T-cell (primary cell): ENCODE measurements around the gene OXA1L. TPM values are rescaled to one million over a fixed set of nuclear protein-coding genes. Genes with fewer than 3 reads are reported as not detected.

Experiments used
- ATAC-seq, 4 experiments: fragments of 200-7000 bp in 3 of 4; fragments of 150-1000 bp in 1 of 4; cut with Tn5 transposase; replicated peaks in 1 of 4; 1 replicate in 3 of 4; 2 replicates in 1 of 4; pipeline ENCODE4 v1.10.0; 2021; ENCODE audit warnings: moderate library complexity in 3 of 4, mild to moderate bottlenecking in 2 of 4, moderate number of reproducible peaks in 1 of 4
- CTCF ChIA-PET, 2 donors: fragments of 300-600 bp; sonication (Branson Sonifier 250); formaldehyde crosslinking; loops; one replicate each; lab custom pipeline; 2022; ENCODE audit warnings: antibody characterized with exemption in 2 of 2; lab: Charles Lee
- POLR2A ChIA-PET, 2 donors: fragments of 300-600 bp; sonication (Branson Sonifier 250); formaldehyde crosslinking; loops; one replicate each; lab custom pipeline; 2022; ENCODE audit warnings: antibody characterized with exemption in 2 of 2; lab: Charles Lee
- DNase-seq, 35 experiments: peaks; one replicate each; pipeline versions ENCODE4 v3.0.0 to v3.0.0-alpha.2; 2013 to 2023
- H3K27ac ChIP-seq: one replicate; pipeline ENCODE4 v1.5.1; 2013; ENCODE audit warnings: low read length
- H3K27me3 ChIP-seq, 2 experiments: replicated peaks in 1 of 2; 1 replicate in 1 of 2; 2 replicates in 1 of 2; pipeline versions ENCODE4 v1.6.1 to v1.7.0; 2013; ENCODE audit warnings: low read length in 1 of 2, mixed read lengths in 1 of 2; ENCODE audit not compliant: control insufficient read depth in 2 of 2, insufficient read depth in 2 of 2; ENCODE audit errors: extremely low read depth in 1 of 2
- H3K36me3 ChIP-seq, 2 donors: 1 replicate in 1 of 2; 2 replicates in 1 of 2; pipeline versions ENCODE4 v1.6.1 to v1.7.0; 2013; ENCODE audit warnings: low read length in 1 of 2; ENCODE audit not compliant: control insufficient read depth in 2 of 2, insufficient read depth in 1 of 2; ENCODE audit errors: extremely low read depth in 1 of 2
- H3K4me1 ChIP-seq, 2 experiments: 1 replicate in 1 of 2; 2 replicates in 1 of 2; pipeline versions ENCODE4 v1.6.1 to v1.7.0; 2013; ENCODE audit warnings: low read length in 2 of 2, mixed read lengths in 1 of 2; ENCODE audit not compliant: insufficient read depth in 2 of 2, control insufficient read depth in 1 of 2; ENCODE audit errors: extremely low read depth in 1 of 2
- H3K4me3 ChIP-seq, 2 donors: 1 replicate in 1 of 2; 2 replicates in 1 of 2; pipeline versions ENCODE4 v1.5.1 to v1.7.0; 2013; ENCODE audit warnings: mild to moderate bottlenecking in 2 of 2, low read length in 1 of 2, moderate library complexity in 1 of 2; ENCODE audit not compliant: control insufficient read depth in 1 of 2; ENCODE audit errors: extremely low read depth in 1 of 2
- H3K9me3 ChIP-seq: 2 replicates; pipeline ENCODE4 v1.7.0; 2013
- H3K27ac Mint-ChIP-seq, 2 donors: one replicate each; pipeline ENCODE4 v1.8.0; 2020 to 2021; ENCODE audit warnings: mild to moderate bottlenecking in 2 of 2, mixed read lengths in 2 of 2
- H3K27me3 Mint-ChIP-seq, 2 donors: one replicate each; pipeline ENCODE4 v1.8.0; 2021 to 2022; ENCODE audit warnings: mixed read lengths in 2 of 2
- H3K36me3 Mint-ChIP-seq: one replicate; pipeline ENCODE4 v1.8.0; 2021; ENCODE audit warnings: mixed read lengths
- H3K4me1 Mint-ChIP-seq, 3 donors: one replicate each; pipeline ENCODE4 v1.8.0; 2020 to 2022; ENCODE audit warnings: mixed read lengths in 3 of 3, mild to moderate bottlenecking in 1 of 3
- H3K4me3 Mint-ChIP-seq, 3 donors: one replicate each; pipeline ENCODE4 v1.8.0; 2020 to 2022; ENCODE audit warnings: mild to moderate bottlenecking in 3 of 3, mixed read lengths in 3 of 3, moderate library complexity in 3 of 3
- H3K9me3 Mint-ChIP-seq, 3 donors: one replicate each; pipeline ENCODE4 v1.8.0; 2020 to 2022; ENCODE audit warnings: mixed read lengths in 3 of 3
- WGBS: methylation state at CpG from one replicate; pipeline ENCODE4 v1.1.5; 2013; ENCODE audit warnings: missing lambda C conversion rate; ENCODE audit not compliant: insufficient coverage; 5-methylcytosine and 5-hydroxymethylcytosine counted together
- total RNA-seq, 35 experiments: library from RNA in 6 of 35; stranded (reverse) in 6 of 35; fragments of 120-200 nt in 1 of 35; gene quantifications; one replicate each; pipeline versions ENCODE4 v1.2.1 to v1.2.4 and lab custom pipeline; 2013 to 2026

The OXA1L gene
- total RNA-seq, 5 donors from 2014 or later (not counting 1 experiment from before 2014, with no cell fraction given), result 130 to 152 (median 136) TPM

DNA sequence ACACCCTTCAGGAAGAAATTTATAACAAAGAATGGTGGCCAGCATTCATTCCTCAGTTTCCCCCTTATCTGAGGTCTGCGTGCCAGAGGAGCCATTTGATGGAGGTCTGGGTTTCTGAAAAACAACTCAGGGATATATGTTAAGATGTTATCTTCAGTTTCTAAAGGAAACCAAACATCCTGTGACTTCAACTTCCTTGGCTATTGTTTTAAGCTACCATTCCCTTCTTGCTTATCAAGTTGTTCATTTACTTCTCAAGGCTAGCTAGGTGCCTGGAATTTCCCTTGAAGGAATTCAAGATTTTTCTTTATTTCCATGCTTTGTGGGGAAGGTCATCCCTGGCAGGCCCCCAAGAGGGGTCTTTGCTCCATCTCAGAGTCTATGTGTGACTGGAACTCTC, 27.1 kb upstream of the OXA1L start:
- no peaks in the 10 kb centered on the region for H3K9me3 Mint-ChIP-seq
- ATAC-seq, result no peak
- DNase-seq, result no peak
- CTCF ChIA-PET, result no interaction called here
- peaks cover 6% of the 10 kb centered on the region for H3K36me3 Mint-ChIP-seq
- no peak overlapping the region for H3K27ac Mint-ChIP-seq
- Histone ChIP-seq H3K27me3 (peaks cover 0 to 9% of the 10 kb centered on the region in 2 experiments), H3K36me3 (no peaks in the 10 kb centered on the region), H3K9me3 (no peaks in the 10 kb centered on the region), H3K4me3 (no peak overlapping the region), H3K4me1 (no peaks in the 10 kb centered on the region), H3K27ac (no peak overlapping the region)
- H3K4me1 Mint-ChIP-seq, result peaks cover 0 to 2% (median 0%) of the 10 kb centered on the region in 3 donors
- POLR2A ChIA-PET, result no interaction called here
- H3K4me3 Mint-ChIP-seq, result no peak overlapping the region
- peaks cover 2 to 7% of the 10 kb centered on the region in 2 donors for H3K27me3 Mint-ChIP-seq
- no CpG with 5 or more reads among the region's 1 CpG for WGBS

DNA sequence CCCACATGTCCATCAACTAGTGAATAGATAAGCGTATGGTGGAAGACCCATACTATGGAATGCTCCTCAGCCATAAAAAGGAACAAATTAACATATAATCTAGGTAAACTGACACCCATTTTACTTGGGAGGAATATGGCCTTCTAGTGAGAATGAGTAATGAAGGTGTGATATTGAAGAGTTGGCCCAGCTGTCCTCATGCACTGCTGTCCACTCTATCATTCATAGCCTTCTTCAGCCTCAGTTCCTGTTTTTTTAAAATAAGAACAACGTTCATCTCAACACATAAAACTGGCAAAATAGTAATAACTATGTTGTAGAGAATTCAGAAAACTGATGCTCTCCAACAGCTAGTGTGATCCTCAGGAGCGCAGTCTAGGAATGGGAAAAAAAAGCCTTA, 26.5 kb upstream of the OXA1L start:
- peaks cover 2 to 7% of the 10 kb centered on the region in 2 donors for H3K27me3 Mint-ChIP-seq
- no peaks in the 10 kb centered on the region for H3K9me3 ChIP-seq
- H3K4me1 ChIP-seq, result no peaks in the 10 kb centered on the region
- no peak overlapping the region for H3K27ac ChIP-seq
- H3K4me3 Mint-ChIP-seq, result no peak overlapping the region
- DNase-seq (no peak), ATAC-seq (no peak)
- peaks cover 6% of the 10 kb centered on the region for H3K36me3 Mint-ChIP-seq
- POLR2A ChIA-PET, result no interaction called here
- no peak overlapping the region for H3K4me3 ChIP-seq
- H3K27me3 ChIP-seq, result peaks cover 0 to 9% of the 10 kb centered on the region in 2 experiments
- H3K27ac Mint-ChIP-seq, result no peak overlapping the region
- H3K4me1 Mint-ChIP-seq, result peaks cover 0 to 2% (median 0%) of the 10 kb centered on the region in 3 donors
- CTCF ChIA-PET, result no interaction called here
- H3K9me3 Mint-ChIP-seq, result no peaks in the 10 kb centered on the region
- WGBS, result no CpG with 5 or more reads among the region's 3 CpGs
- no peaks in the 10 kb centered on the region for H3K36me3 ChIP-seq

DNA sequence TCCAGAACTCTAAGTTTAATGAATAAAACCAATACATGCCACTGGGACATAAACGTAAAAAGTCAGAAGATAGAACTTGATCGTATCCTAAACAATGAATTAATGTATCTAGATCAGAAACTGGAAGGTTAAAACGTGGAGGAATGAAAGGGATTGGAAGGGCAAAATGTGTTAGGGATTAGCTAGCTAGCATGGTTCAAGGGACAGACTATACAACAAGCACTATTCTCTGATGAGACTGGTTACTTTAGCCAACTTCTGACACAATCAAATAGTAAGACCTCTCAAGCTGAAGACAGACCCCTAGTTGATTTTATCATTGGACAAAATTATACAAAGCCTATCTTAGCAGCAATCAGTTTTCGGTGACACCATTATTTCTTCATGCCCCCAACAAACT, 18.7 kb upstream of the OXA1L start:
- ChIA-PET CTCF (interaction anchor here in 1 of 2 donors (0.6 kb wide), 1 partner anchor 112 kb away, joined by 3 read pairs; no protein-coding TSS in a partner anchor), POLR2A (no interaction called here)
- Mint-ChIP-seq H3K27ac (no peak overlapping the region), H3K4me3 (no peak overlapping the region), H3K36me3 (no peaks in the 10 kb centered on the region), H3K9me3 (no peaks in the 10 kb centered on the region), H3K4me1 (peaks cover 1 to 10% (median 8%) of the 10 kb centered on the region in 3 donors), H3K27me3 (peaks cover 12 to 19% of the 10 kb centered on the region in 2 donors)
- Histone ChIP-seq H3K9me3 (no peaks in the 10 kb centered on the region), H3K36me3 (no peaks in the 10 kb centered on the region), H3K27me3 (peaks cover 0 to 12% of the 10 kb centered on the region in 2 experiments), H3K4me3 (no peak overlapping the region), H3K4me1 (no peaks in the 10 kb centered on the region), H3K27ac (no peak overlapping the region)
- DNase-seq (no peak), ATAC-seq (no peak)
- no CpG with 5 or more reads among the region's 4 CpGs for WGBS

DNA sequence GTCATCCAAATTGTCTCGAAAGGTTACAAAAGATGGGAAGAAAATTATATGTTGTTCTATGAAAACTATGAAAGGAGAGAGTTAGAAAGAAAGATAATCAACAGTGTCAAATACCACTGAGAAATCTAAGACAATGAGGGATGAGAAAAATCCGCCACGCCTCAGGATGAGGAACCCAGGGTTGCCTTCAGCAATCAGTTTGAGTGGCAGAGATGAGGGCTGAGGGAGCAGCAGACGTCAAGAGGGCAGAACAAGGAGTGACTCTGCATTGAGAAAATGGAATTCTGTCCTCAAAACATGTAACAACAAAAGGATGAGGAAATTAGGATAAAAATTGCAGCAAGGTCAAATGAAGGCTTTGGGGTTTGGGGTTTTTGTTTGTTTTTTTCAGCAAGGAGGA, 18.3 kb upstream of the OXA1L start:
- H3K36me3 Mint-ChIP-seq, result no peaks in the 10 kb centered on the region
- peaks cover 1 to 10% (median 8%) of the 10 kb centered on the region in 3 donors for H3K4me1 Mint-ChIP-seq
- H3K9me3 Mint-ChIP-seq, result no peaks in the 10 kb centered on the region
- no peak overlapping the region for H3K27ac Mint-ChIP-seq
- H3K36me3 ChIP-seq, result no peaks in the 10 kb centered on the region
- H3K27me3 ChIP-seq, result peaks cover 0 to 14% of the 10 kb centered on the region in 2 experiments
- H3K4me3 ChIP-seq, result no peak overlapping the region
- no peak overlapping the region for H3K4me3 Mint-ChIP-seq
- H3K4me1 ChIP-seq, result no peaks in the 10 kb centered on the region
- H3K27me3 Mint-ChIP-seq, result peaks cover 15 to 22% of the 10 kb centered on the region in 2 donors
- ATAC-seq, result no peak
- ChIA-PET CTCF (interaction anchor here in 1 of 2 donors (0.6 kb wide), 1 partner anchor 112 kb away, joined by 3 read pairs; no protein-coding TSS in a partner anchor), POLR2A (no interaction called here)
- H3K9me3 ChIP-seq, result no peaks in the 10 kb centered on the region
- WGBS, result 50% methylated on average over 1 of the region's 4 CpGs
- DNase-seq, result no peak
- no peak overlapping the region for H3K27ac ChIP-seq

DNA sequence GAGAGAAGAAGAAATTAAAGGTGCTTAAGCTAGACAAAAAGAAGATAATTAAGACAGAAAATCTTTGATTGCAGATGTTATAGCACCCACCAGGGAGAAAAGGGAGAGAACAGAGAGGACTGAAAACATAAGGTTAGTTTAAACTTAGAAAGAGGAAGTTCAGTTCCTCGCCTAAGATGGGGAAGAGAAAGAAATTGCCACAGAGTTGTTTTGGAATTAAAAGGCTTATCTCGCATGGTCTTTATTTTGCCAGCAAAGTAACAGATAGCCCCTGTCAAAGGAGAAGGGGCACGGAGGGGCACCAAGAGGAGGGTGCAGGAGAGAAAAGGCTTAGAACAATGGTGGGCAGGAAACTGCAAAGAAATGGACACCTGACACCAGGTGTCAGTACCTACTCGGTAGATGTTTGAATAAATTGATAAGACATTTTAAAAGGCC, 17.8 kb upstream of the OXA1L start:
- H3K36me3 Mint-ChIP-seq, result no peaks in the 10 kb centered on the region
- H3K27ac Mint-ChIP-seq, result no peak overlapping the region
- H3K4me3 ChIP-seq, result no peak overlapping the region
- peaks cover 1 to 10% (median 8%) of the 10 kb centered on the region in 3 donors for H3K4me1 Mint-ChIP-seq
- no peaks in the 10 kb centered on the region for H3K9me3 Mint-ChIP-seq
- H3K27me3 Mint-ChIP-seq, result peaks cover 17 to 25% of the 10 kb centered on the region in 2 donors
- H3K36me3 ChIP-seq, result no peaks in the 10 kb centered on the region
- H3K4me1 ChIP-seq, result no peaks in the 10 kb centered on the region
- H3K27me3 ChIP-seq, result peaks cover 0 to 14% of the 10 kb centered on the region in 2 experiments
- WGBS, result 41% methylated on average over 3 of the region's 4 CpGs
- DNase-seq, result no peak
- no peak overlapping the region for H3K4me3 Mint-ChIP-seq
- no peaks in the 10 kb centered on the region for H3K9me3 ChIP-seq
- no peak overlapping the region for H3K27ac ChIP-seq
- CTCF ChIA-PET, result interaction anchor here in 1 of 2 donors (0.6 kb wide), 1 partner anchor 111 kb away, joined by 3 read pairs; no protein-coding TSS in a partner anchor
- no peak for ATAC-seq
- POLR2A ChIA-PET, result no interaction called here

DNA sequence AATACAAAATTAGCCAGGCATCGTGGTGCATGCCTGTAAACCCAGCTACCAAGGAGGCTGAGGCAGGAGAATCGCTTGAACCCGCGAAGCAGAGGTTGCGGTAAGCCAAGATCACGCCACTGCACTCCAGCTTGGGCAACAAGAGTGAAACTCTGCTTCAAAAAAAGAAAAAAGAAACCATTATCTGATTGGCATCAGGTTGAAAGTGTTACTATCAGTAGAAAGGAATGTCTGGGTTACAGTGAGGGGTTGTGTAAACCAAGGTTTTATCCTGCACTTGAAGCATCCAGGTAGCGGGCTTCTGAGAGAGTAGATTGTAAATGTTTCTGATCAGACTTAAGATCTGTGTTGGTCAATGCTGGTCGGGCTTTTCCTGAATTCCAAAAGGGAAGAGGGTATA, 14.1 kb upstream of the OXA1L start:
- Mint-ChIP-seq H3K4me3 (no peak overlapping the region), H3K9me3 (no peaks in the 10 kb centered on the region), H3K27me3 (peaks cover 18 to 22% of the 10 kb centered on the region in 2 donors), H3K27ac (no peak overlapping the region), H3K36me3 (no peaks in the 10 kb centered on the region), H3K4me1 (peaks cover 1 to 10% (median 8%) of the 10 kb centered on the region in 3 donors)
- 45% methylated on average over 6 of the region's 8 CpGs for WGBS
- DNase-seq, result no peak
- ChIA-PET POLR2A (no interaction called here), CTCF (no interaction called here)
- H3K4me3 ChIP-seq, result no peak overlapping the region
- no peaks in the 10 kb centered on the region for H3K36me3 ChIP-seq
- ATAC-seq, result no peak
- H3K27ac ChIP-seq, result no peak overlapping the region
- H3K9me3 ChIP-seq, result no peaks in the 10 kb centered on the region
- peaks cover 0 to 14% of the 10 kb centered on the region in 2 experiments for H3K27me3 ChIP-seq
- H3K4me1 ChIP-seq, result no peaks in the 10 kb centered on the region
